OCI-LY7 (cell line): ENCODE results near the gene ELOVL4. TPM values are rescaled to one million over a fixed set of nuclear protein-coding genes. Genes with fewer than 3 reads are reported as not detected.

Source experiments
- BruUV-seq: library from RNA; stranded (reverse); fragments of 400-500 nt; replicated peaks from 2 replicates; lab custom pipeline; 2021; lab: Mats Ljungman, UMichigan
- CTCF ChIA-PET: fragments of 300-600 bp; sonication (Branson Sonifier 250); formaldehyde crosslinking; loops from one replicate; lab custom pipeline; 2022; ENCODE audit warnings: antibody characterized with exemption; ENCODE audit not compliant: unreplicated experiment; lab: Charles Lee
- POLR2A ChIA-PET: fragments of 300-600 bp; sonication (Branson Sonifier 250); formaldehyde crosslinking; loops from one replicate; lab custom pipeline; 2022; ENCODE audit warnings: antibody characterized with exemption; lab: Charles Lee
- DNase-seq: peaks from one replicate; pipeline ENCODE4 v3.0.0-alpha.2; 2015; ENCODE audit warnings: low spot score
- H2AFZ ChIP-seq: fragments of 200-600 bp; sonication (generic), shearing (Covaris generic); 2 replicates; pipeline ENCODE4 v1.6.1; 2014; ENCODE audit warnings: mild to moderate bottlenecking, antibody characterized with exemption, low read length, moderate library complexity
- H3K27ac ChIP-seq: fragments of 200-600 bp; sonication (generic); 2 replicates; pipeline ENCODE4 v1.5.1; 2014; ENCODE audit warnings: mixed run types, low read depth, mild to moderate bottlenecking, moderate library complexity, low read length, inconsistent platforms; ENCODE audit not compliant: poor library complexity, severe bottlenecking
- H3K36me3 ChIP-seq: fragments of 200-600 bp; sonication (generic); 2 replicates; pipeline ENCODE4 v1.6.1; 2014; ENCODE audit warnings: mild to moderate bottlenecking, antibody characterized with exemption, low read length, moderate library complexity, mixed read lengths; ENCODE audit not compliant: insufficient read depth
- H3K4me1 ChIP-seq: fragments of 200-600 bp; sonication (generic); 2 replicates; pipeline ENCODE4 v1.5.1; 2014; ENCODE audit warnings: mild to moderate bottlenecking, low read length; ENCODE audit not compliant: insufficient read depth, poor library complexity, severe bottlenecking
- H3K4me2 ChIP-seq: fragments of 200-600 bp; sonication (generic); 2 replicates; pipeline ENCODE4 v1.6.1; 2014; ENCODE audit warnings: mild to moderate bottlenecking, low read length
- H3K4me3 ChIP-seq: fragments of 200-600 bp; sonication (generic); 2 replicates; pipeline ENCODE4 v1.5.1; 2014; ENCODE audit warnings: mild to moderate bottlenecking, low read depth, low read length; ENCODE audit not compliant: poor library complexity, severe bottlenecking
- H3K79me2 ChIP-seq: fragments of 200-600 bp; sonication (generic); 2 replicates; pipeline ENCODE4 v1.6.1; 2016; ENCODE audit warnings: low read depth, mild to moderate bottlenecking, low read length, moderate library complexity, mixed read lengths; ENCODE audit not compliant: insufficient read depth
- H3K9me2 ChIP-seq: fragments of 200-600 bp; sonication (generic); 2 replicates; pipeline ENCODE4 v1.6.1; 2016; ENCODE audit warnings: mild to moderate bottlenecking, low read length, mixed read lengths; ENCODE audit not compliant: insufficient read depth
- H3K9me3 ChIP-seq: fragments of 200-600 bp; sonication (generic); 2 replicates; pipeline ENCODE4 v1.6.1; 2014; ENCODE audit warnings: mild to moderate bottlenecking, mixed run types, low read length, mixed read lengths
- H4K20me1 ChIP-seq: fragments of 200-600 bp; sonication (generic); 2 replicates; pipeline ENCODE4 v1.6.1; 2014; ENCODE audit warnings: mild to moderate bottlenecking, antibody characterized with exemption, low read length, moderate library complexity, mixed read lengths; ENCODE audit not compliant: insufficient read depth
- CTCF ChIP-seq: fragments of 200-600 bp; sonication (generic); conservative IDR thresholded peaks from 2 replicates; pipeline ENCODE4 v1.5.1; 2014; ENCODE audit warnings: mild to moderate bottlenecking, antibody characterized with exemption, low read length, moderate library complexity, mixed read lengths
- EZH2phosphoT487 ChIP-seq: fragments of 200-600 bp; sonication (generic); IDR thresholded peaks from 2 replicates; pipeline ENCODE4 v1.6.1; 2018; ENCODE audit warnings: low read depth, borderline replicate concordance, mild to moderate bottlenecking, mixed run types, antibody characterized with exemption, low read length, moderate library complexity, mixed read lengths
- intact Hi-C: fragments of 100-400 bp; cut with micrococcal nuclease; formaldehyde crosslinking; loops from one replicate; pipeline ENCODE4 v1.10.0; 2022; ENCODE audit not compliant: unreplicated experiment
- total RNA-seq, 2 experiments: library from RNA; depleted of rRNA in 1 of 2; stranded (reverse); fragments of >200 nt in 1 of 2; shearing (Covaris generic) in 1 of 2; gene quantifications; 2 replicates each; pipeline ENCODE4 v1.2.3, GENCODE V29; 2014 to 2022

The ELOVL4 gene
- total RNA-seq, 2 experiments from 2014 or later = not detected

GRCh38 chr6:79923270-79923669 lies 24.1 kb downstream of the ELOVL4 start:
- Histone ChIP-seq H3K4me1 (no peaks in the 10 kb centered on the region), H3K27ac (no peak overlapping the region), H3K36me3 (no peaks in the 10 kb centered on the region), H4K20me1 (no peaks in the 10 kb centered on the region), H3K79me2 (no peaks in the 10 kb centered on the region), H2AFZ (no peak overlapping the region), H3K4me2 (no peak overlapping the region), H3K9me2 (no peaks in the 10 kb centered on the region), H3K9me3 (no peaks in the 10 kb centered on the region), H3K4me3 (no peak overlapping the region)
- DNase-seq = no peak
- ChIA-PET CTCF (no interaction called here), POLR2A (interaction anchor here (0.6 kb wide), 1 partner anchor 13 kb away, joined by 3 read pairs; no protein-coding TSS in a partner anchor)
- intact Hi-C loops = no loop called here
- BruUV-seq = no TSS peak
- TF ChIP-seq CTCF (no peak), EZH2phosphoT487 (no peak)

GRCh38 chr6:79922018-79922417 lies 25.3 kb downstream of the ELOVL4 start:
- H3K79me2 ChIP-seq = no peaks in the 10 kb centered on the region
- no peaks in the 10 kb centered on the region for H3K4me1 ChIP-seq
- no peak overlapping the region for H3K27ac ChIP-seq
- H3K36me3 ChIP-seq = no peaks in the 10 kb centered on the region
- TF ChIP-seq CTCF (no peak), EZH2phosphoT487 (no peak)
- no peak overlapping the region for H2AFZ ChIP-seq
- POLR2A ChIA-PET = no interaction called here
- H3K4me2 ChIP-seq = no peak overlapping the region
- intact Hi-C loops = no loop called here
- CTCF ChIA-PET = no interaction called here
- no peak for DNase-seq
- no peaks in the 10 kb centered on the region for H3K9me2 ChIP-seq
- H3K9me3 ChIP-seq = no peaks in the 10 kb centered on the region
- H3K4me3 ChIP-seq = no peak overlapping the region
- no peaks in the 10 kb centered on the region for H4K20me1 ChIP-seq
- BruUV-seq = no TSS peak

- intact Hi-C loops = no loop called here
- Histone ChIP-seq H3K27ac (no peak overlapping the region), H3K4me2 (no peak overlapping the region), H3K4me3 (no peak overlapping the region), H4K20me1 (no peaks in the 10 kb centered on the region), H3K79me2 (no peaks in the 10 kb centered on the region), H3K9me2 (no peaks in the 10 kb centered on the region), H2AFZ (no peak overlapping the region), H3K36me3 (no peaks in the 10 kb centered on the region), H3K9me3 (no peaks in the 10 kb centered on the region), H3K4me1 (no peaks in the 10 kb centered on the region)
- no TSS peak for BruUV-seq
- ChIA-PET POLR2A (interaction anchor here (1.0 kb wide), 1 partner anchor 16 kb away, joined by 6 read pairs; no protein-coding TSS in a partner anchor), CTCF (no interaction called here)
- no peak for TF ChIP-seq CTCF
- TF ChIP-seq EZH2phosphoT487 = no peak
- no peak for DNase-seq
Measured at GRCh38 chr6:79913369-79913768, 34.0 kb downstream of the ELOVL4 start.
